Measurements from ENCODE around the gene HTT-AS. TPM values are rescaled to one million over a fixed set of nuclear protein-coding genes. Genes with fewer than 3 reads are reported as not detected.

Gene HTT-AS
- total RNA-seq, 2 donors from 2014 or later: not detected

DNA sequence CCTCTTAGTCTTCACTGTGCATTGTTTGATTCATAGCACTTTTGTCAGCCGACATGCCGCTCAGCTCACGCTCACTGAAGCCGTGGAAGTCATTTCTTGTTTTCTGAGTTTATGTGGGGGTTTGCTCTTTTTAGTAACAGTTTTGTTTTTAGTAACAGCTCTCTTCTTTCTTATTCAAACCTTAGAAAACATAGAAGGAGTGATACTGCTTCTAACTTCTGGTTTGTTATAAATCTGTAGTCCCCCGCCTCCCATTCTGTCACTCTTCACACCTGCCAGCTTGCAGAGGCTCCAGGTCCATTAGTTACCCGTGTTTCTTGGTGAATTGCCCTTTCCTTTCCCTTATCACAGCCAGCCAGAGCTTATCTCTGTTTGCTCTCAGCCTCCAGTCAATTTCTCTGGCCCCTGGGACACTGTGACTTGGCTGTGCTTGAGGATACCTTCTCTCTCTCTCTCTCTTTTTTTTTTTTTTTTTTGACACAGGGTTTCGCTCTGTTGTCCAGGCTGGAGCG is 60.4 kb downstream of the HTT-AS start:
- Histone ChIP-seq H3K4me3 (no peak overlapping the region), H3K27ac (peak overlapping the region in 1 of 4 donors; percentile 45), H3K36me3 (replicated peaks in 1 of 2; ENCODE audit: insufficient read depth in 1 of 2, low read depth in 2 of 2) (no peaks in the 10 kb centered on the region), H3K4me1 (peaks cover 32% of the 10 kb centered on the region), H3K9me3 (no peaks in the 10 kb centered on the region), H3K27me3 (no peaks in the 10 kb centered on the region)
- intact Hi-C loops (cut with DNase I): no loop called here
- DNase-seq: peak; percentile 70 to 82 (median 75)
- ATAC-seq: peak; percentile 88
- no peak for TF ChIP-seq CTCF (IDR thresholded peaks at IDR 0.05)
- WGBS, 2 donors: 18 to 21% methylated on average over 8 of the region's 8 CpGs

Small RNA genes lying within 50 kb of the gene (small RNA-seq; reads per million reads assigned to genes)
- not detected for gene RF02134
- gene RF02135: not detected
- gene RNU6-204P: not detected

Other genes starting within 250 kb of the HTT-AS start
- 100 to 1,000 TPM in 1 of 2 donors, 10 to 100 TPM in 1; 84.1 to 266 TPM for gene ADD1, start 230.7 kb downstream of the HTT-AS start, total RNA-seq
- 10 to 100 TPM; 20.0 to 20.1 TPM for gene NOP14, start 111.1 kb downstream of the HTT-AS start, total RNA-seq
- gene GRK4, start 111.0 kb downstream of the HTT-AS start, total RNA-seq: 10 to 100 TPM in 1 of 2 donors, 1 to 10 TPM in 1; 6.5 to 14.5 TPM
- gene HTT, start 143 bp upstream of the HTT-AS start, total RNA-seq: 100 to 1,000 TPM in 1 of 2 donors, 10 to 100 TPM in 1; 40.5 to 115 TPM
- gene MSANTD1, start 174.6 kb upstream of the HTT-AS start, total RNA-seq: 1 to 10 TPM; 2.6 to 3.6 TPM
- gene RGS12, start 218.5 kb upstream of the HTT-AS start, total RNA-seq: 10 to 100 TPM in 1 of 2 donors, 1 to 10 TPM in 1; 9.1 to 12.5 TPM

All from body of pancreas (tissue), 4 donors.